GM12873 (cell line): Measurements from ENCODE around the gene SS18L1.

ENCODE experiments used
- CTCF ChIP-seq: IDR thresholded peaks from 2 replicates; pipeline ENCODE4 v1.5.1; 2012; ENCODE audit warnings: low read depth, mild to moderate bottlenecking, moderate library complexity, low read length, control low read depth; ENCODE audit not compliant: insufficient read depth; ENCODE audit errors: missing control alignments

Gene SS18L1

GRCh38 chr20:62198496-62198895, 54.9 kb downstream of the SS18L1 start:
- TF ChIP-seq CTCF, result no peak

GRCh38 chr20:62198931-62199330, 55.4 kb downstream of the SS18L1 start:
- no peak for TF ChIP-seq CTCF

GRCh38 chr20:62200491-62201172, 57.1 kb downstream of the SS18L1 start:
- no peak for TF ChIP-seq CTCF

GRCh38 chr20:62201173-62202082, 57.9 kb downstream of the SS18L1 start:
- no peak for TF ChIP-seq CTCF

- TF ChIP-seq CTCF, result no peak
These were observed 58.5 kb downstream of the SS18L1 start for GRCh38 chr20:62202083-62202395.

- no peak for TF ChIP-seq CTCF
These were observed 59.3 kb downstream of the SS18L1 start for GRCh38 chr20:62202676-62203377.
